Activated CD4-positive, alpha-beta T cell treated with anti-CD3 and anti-CD28 coated beads, Interleukin-2, Interleukin-6, amounts not matched to agents 100 ng/mL and 50 ng/mL, durations not matched to agents 16 hours and 8 hours (primary cell): Measurements from ENCODE around the gene IFNK.
"Not testable (repeated sequence)": the region's sequence is repeated elsewhere in the genome, so short reads cannot be mapped to it uniquely, and the experiment has no call there.

Source experiments
- DNase-seq: peaks from one replicate; pipeline ENCODE4 v3.0.0-alpha.2; 2020

Gene IFNK

DNA sequence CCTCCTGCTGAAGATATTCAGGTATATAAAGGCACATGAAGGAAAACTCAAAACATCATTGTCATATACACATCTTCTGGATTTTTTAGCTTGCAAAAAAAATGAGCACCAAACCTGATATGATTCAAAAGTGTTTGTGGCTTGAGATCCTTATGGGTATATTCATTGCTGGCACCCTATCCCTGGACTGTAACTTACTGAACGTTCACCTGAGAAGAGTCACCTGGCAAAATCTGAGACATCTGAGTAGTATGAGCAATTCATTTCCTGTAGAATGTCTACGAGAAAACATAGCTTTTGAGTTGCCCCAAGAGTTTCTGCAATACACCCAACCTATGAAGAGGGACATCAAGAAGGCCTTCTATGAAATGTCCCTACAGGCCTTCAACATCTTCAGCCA, at the start of gene IFNK:
Gene IFNK (plus strand): TSS at position 55 of the 400 bp plus-strand sequence. CDS start 47 bp downstream, at position 102.
- DNase-seq: no peak

GRCh38 chr9:27474305-27474704, 49.8 kb upstream of the IFNK start:
- no peak for DNase-seq

DNA sequence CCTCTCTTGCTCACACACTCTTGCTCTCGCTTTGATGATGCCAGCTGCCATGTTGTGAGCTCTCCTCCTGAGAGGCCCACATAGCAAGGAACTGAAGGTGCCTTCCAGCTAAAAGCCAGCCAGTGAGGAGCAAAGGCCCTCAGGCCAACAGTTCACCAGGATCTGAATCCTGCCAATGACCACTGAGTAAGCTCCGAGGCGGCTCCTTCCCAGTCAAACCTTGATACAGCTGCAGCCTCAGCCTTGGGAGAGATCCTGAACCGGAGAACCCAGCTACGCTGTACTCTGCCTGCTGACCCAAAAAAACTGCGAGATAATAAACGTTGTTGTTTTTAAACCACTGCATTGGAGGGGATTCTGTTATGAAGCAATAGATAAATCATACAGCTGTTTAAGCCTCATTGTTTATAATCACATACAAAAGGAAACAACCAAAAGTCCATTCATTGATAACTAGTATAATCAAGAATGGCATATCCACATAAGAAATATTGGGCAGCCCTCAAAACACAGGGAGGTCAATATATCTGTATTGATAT, 49.0 kb upstream of the IFNK start:
- no peak for DNase-seq

GRCh38 chr9:27476870-27477515, 47.1 kb upstream of the IFNK start:
- no peak for DNase-seq

DNA sequence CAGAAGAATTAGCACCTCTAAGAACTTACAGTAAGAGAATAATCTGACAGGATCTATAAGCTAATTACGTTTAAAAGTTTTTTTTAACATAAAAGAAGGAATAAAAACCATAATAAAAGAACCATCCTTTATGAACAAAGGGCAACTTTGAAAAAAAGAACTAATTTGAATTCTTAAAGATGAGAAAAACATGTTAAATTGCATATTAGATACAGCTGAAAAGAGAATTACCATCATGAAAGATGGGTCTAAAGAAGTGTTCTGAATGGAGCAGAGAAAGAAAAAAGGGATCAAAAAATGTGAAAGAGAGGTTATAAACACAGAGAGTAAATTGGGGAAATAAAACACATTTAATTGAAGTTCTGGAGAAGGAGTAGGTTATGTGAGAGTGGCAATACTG, 45.8 kb upstream of the IFNK start:
- no peak for DNase-seq

DNA sequence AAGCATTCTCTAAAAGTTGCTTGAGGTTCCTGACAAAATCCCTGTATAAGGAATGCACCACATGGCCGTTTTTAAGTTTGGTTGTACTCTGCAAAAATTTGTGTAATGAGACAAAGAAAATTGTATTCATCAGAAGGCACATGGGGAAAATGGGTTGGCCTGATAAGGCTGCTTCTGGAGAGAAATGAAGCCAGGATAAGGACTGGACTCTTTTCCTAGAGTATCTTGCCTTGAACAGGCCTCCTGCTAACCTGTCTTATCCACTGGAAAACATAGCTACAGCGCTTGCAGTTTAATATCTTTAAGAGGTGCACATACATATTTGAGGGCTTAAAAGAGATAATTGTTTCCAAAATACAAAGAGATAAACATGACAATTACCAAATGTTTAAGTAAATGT, 41.4 kb upstream of the IFNK start:
- no peak for DNase-seq

DNA sequence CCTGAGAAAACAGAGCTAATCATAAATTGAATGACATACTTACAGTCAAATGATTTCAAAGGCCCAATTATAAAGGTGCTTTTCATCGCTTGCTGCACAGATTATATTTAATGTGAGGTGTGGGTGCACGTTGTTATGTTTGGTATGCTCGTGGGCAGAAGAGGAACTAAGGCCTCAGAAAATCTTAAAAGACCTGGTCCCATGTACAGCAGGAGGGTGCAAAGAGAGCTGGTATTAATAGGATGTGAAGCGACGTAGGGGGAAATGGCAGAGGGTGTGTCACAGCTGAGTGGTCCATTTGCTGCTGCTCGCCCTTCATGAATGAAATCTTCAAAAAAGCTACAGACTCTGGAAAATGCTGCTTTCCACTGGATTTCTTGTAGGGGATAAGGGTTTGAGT, 40.5 kb upstream of the IFNK start:
- no peak for DNase-seq

- DNase-seq: peak; percentile 42
Measured at GRCh38 chr9:27485158-27485557, 38.9 kb upstream of the IFNK start.

GRCh38 chr9:27487128-27487640, 36.9 kb upstream of the IFNK start:
- no peak for DNase-seq

DNA sequence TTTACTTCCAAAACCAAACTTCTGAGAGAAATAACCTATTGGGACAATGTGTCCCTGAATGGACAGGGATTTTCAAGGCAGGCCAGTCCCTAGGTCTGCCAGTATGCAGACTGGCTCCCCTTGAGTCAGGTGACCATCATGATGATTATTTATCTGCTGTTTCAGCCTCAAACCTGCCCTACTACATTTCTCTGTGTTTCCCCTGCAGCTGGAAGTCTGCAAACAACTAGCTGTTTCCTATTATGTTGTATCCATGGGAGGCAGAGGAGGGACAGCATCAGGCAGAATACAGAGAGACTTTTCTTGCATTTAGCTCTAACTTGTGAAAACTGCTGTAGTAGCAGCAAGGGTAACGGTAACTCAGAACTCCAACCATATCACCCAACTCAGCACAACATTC, 36.2 kb upstream of the IFNK start:
- DNase-seq: no peak

DNA sequence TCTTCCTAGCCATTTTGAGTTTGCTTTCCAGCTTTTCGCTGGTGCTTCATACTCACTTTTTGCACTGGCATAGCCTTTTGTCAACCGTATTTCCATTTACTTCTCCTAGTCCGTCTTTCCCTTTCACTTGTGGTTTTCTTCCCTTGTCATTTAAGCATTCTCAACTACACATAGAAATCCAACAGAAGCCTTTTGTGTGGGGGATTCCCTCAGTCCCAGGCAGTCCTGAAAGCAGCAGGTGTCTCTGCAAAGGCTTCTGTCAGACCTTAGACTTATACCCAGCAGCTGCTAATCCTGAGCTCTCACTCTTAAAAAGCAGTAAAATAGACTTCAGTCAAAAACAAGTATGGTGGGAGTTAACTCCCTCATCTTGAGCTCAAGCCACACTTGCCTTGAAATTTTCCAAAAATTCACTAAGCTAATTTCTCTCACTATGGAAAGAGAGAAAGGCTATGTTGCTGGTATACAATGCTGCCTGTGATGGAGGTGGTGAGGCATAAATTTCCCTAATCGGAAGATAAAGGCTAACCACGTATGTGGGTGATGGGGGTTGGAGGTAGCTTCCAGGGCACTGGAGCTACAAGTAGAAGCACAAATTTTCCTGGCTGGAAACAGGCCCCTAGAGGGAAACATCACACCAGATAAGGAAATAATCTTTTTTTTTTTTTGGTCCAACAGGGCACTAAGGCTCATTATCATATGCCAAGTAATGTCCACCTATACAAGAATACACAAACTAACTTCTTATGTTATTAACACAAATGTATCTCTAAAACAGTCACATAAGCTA, 34.8 kb upstream of the IFNK start:
- DNase-seq: no peak

DNA sequence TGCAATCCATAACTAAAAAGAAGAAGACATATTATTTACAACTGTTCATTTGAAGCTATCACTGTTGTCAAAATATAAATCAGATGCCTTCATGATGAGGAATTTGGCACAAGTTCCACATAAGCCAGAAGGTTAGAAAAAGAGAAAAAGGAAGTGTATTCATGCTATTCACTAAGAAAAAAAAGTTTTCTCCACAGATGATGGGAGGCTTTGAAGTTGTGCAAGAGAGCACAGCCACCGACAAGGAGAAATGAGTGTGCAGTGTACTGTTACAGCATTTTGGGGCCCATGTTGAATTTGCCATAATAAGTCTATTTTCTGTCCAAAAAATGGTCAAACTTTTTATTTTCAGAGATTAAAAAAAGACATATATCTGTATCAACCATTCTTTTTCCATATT, 32.9 kb upstream of the IFNK start:
- DNase-seq: no peak

DNA sequence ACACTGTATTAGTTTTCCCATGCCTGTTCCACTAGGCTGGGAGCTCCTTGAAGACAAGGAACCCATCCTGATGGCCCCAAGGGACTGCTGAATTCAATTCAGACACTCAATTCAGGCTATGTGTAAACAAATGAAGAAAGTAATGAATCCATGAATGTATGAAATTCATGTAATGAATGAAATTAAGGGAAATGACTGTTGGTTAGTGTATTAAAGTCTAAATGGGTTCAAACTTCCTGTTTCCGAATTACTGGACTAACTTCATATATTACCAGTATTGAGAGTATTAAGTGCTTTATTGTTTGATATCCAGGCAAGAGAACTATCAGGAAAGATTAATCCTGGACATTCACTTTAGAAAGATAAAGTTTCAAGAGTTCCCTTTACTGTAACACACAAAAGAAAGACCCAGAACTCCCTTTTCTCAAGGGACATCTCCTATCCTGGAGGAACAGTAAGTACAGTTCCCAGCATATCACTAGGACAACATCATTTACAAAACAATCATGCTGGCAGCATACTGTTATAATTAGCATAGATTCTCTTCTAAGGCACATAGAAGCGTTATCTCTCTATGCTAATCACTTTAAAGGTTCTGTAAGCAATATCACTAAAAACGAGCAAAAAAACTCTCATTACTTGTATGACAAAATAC, 28.5 kb upstream of the IFNK start:
- DNase-seq: no peak

- no peak for DNase-seq
Measured at GRCh38 chr9:27496135-27496504, 28.0 kb upstream of the IFNK start.

DNA sequence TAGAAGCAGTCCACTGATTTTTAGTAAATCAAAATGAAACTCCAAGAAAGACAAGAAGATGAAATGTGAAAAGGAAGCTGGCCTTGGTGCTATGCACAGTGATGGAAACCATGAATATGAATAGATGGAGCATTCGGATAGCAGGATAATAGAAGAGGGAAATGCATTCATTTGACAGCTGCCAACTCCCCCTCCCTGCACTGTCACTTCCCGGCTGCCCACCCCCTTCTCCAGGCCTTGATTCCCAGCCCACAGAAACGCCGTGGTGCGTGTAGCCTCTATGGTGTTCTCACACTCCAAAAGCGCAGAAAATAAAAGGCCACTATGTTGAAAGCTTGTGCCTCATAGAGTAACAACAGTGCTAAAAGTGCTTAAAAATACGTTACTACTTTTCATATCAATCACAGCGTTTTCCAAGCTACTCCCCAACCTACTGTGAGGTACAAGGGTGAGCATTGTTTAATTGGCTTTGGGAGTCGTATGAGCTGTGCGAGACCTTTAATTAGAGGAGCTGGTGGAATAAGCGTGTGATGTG, 26.1 kb upstream of the IFNK start:
- DNase-seq: no peak

DNA sequence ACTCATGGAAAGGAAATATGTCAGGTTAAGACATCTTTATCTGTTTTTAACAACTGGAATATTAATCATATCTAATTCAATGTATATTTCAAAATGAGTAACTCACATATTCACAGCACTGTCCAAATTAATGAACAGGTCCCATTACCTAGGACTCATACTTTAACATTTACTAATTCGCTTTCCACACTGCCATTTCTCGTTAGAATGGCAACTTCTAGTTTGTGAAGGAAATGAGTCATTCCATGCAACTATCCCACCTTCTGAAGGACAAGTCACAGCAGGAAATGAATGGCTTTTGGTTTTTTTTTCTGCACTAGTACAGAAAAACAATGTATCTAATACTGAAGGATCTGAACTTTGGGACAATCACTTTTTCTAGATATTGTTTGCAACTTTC, 24.6 kb upstream of the IFNK start:
- peak; percentile 73 for DNase-seq

- DNase-seq: not testable (repeated sequence)
Measured at GRCh38 chr9:27500902-27501301, 23.2 kb upstream of the IFNK start.

DNA sequence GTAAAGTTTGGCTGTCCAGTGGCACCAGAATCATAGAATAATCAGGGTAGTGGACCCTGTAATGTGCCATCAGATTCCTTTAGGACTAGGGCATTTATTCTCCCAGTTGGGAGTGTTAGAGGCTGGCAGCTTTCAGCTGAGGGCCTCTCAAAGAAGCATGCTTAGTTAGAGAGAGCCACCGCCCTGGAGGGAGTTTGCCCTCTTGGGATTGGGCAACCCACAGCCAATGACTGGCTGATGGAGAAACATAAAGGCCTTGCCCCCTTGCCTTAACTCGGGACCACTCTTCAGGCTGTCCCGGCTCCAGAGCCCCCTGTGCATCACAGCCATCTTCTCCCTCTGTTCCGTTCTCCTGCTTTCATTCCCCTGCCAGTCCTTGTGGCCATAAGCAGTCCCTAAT, 20.5 kb upstream of the IFNK start:
- no peak for DNase-seq

DNA sequence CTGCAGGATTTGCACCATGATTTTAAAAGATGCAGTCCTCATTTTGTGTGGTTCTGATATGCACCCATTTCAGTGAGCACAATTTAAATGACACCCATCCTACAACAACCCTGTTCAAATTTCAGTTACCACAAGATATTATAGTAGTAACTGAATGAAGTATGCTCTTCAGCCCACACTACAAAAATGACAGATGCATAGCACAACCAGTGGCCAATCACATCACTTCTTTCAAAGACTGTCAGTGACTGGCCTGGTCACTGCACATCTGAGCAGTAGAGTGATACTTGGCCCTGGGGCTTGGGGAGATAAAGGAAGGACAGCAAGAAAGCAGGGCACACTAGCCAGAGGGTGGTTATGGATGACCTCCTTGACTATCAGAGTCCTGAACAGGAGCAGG, 19.8 kb upstream of the IFNK start:
- peak; percentile 12 for DNase-seq

DNA sequence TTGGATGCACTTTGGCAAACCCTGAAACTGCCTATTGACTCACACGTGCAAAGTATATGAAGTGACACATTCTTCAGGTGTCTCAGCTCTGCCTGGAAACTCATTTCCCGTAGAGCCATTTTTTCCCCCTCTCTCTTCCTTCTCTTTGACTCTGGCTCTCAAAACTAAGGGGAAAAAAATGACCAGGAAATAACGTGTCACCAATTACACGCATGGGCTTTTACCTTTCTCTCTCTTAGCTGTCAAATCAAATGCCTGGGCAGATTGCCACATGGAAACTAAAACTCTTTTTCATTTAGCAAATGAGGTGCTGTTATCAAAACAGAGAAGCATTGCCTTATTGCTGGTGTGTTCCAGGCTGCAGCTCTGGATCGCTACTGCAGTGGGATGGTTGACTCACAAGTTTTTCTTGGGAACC, 18.3 kb upstream of the IFNK start:
- DNase-seq: peak; percentile 16

DNA sequence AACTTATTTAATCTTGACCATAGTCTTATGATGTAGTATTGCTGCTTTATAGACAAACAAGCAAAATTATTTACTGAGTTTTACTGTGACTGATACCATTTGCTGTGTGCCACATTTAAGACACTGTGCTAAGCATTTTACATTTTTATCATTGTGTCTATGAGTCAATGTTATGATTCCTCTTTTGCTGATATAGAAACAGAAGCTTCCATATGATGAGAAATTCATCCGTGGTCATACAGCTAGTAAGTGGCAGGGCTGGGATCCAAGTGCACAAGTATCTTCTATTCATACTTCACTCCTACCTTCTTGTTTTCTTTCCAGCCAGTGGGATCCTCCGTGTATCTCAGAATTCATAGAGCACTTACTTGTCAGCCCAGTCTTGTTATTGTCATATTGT, 17.1 kb upstream of the IFNK start:
- no peak for DNase-seq

GRCh38 chr9:27510780-27511179, 13.3 kb upstream of the IFNK start:
- DNase-seq: no peak

- DNase-seq: no peak
Measured at GRCh38 chr9:27511771-27512170, 12.3 kb upstream of the IFNK start.
